Adrenal gland (tissue), 12 donors: ENCODE data around the gene IGIP. TPM values are rescaled to one million over a fixed set of nuclear protein-coding genes. Genes with fewer than 3 reads are reported as not detected.

Experiments
- DNase-seq, 7 donors: peaks; one replicate each; pipeline ENCODE4 v3.0.0-alpha.2; 2019 to 2020
- H3K27ac ChIP-seq, 5 donors: fragments of 200-600 bp; sonication (generic) in 4 of 5; 1 replicate in 3 of 5; 2 replicates in 2 of 5; pipeline versions ENCODE4 v1.5.1 to v1.8.0; 2016 to 2020; ENCODE audit warnings: mild to moderate bottlenecking in 1 of 5
- H3K27me3 ChIP-seq: fragments of 200-600 bp; 2 replicates; pipeline ENCODE4 v1.8.0; 2021
- H3K36me3 ChIP-seq, 2 donors: fragments of 200-600 bp; replicated peaks in 1 of 2; 1 replicate in 1 of 2; 2 replicates in 1 of 2; pipeline versions ENCODE4 v1.5.1 to v1.8.0; 2018 to 2022
- H3K4me1 ChIP-seq, 2 donors: fragments of 200-600 bp; replicated peaks in 1 of 2; 1 replicate in 1 of 2; 2 replicates in 1 of 2; pipeline versions ENCODE4 v1.5.1 to v1.8.0; 2018 to 2021
- H3K4me3 ChIP-seq, 4 donors: fragments of 200-600 bp; sonication (generic) in 3 of 4; one replicate each; pipeline ENCODE4 v1.5.1; 2016 to 2018
- H3K9me3 ChIP-seq, 3 donors: fragments of 200-600 bp; sonication (generic) in 1 of 3; replicated peaks in 1 of 3; 1 replicate in 2 of 3; 2 replicates in 1 of 3; pipeline versions ENCODE4 v1.5.1 to v1.8.0; 2016 to 2021
- POLR2A ChIP-seq, 2 donors: fragments of 450-650 bp; IDR thresholded peaks; one replicate each; pipeline ENCODE4 v1.6.1; 2017; ENCODE audit warnings: antibody characterized with exemption in 2 of 2, mild to moderate bottlenecking in 2 of 2, moderate library complexity in 1 of 2
- WGBS, 4 donors: extraction: QIAGEN DNeasy Blood & Tissue Kit in 2 of 4; methylation state at CpG; one replicate each; pipeline versions ENCODE4 v1.1.5 to v1.1.7; 2013 to 2017; 5-methylcytosine and 5-hydroxymethylcytosine counted together
- intact Hi-C, 2 donors: fragments of 100-400 bp; cut with DNase I; formaldehyde crosslinking; loops; one replicate each; pipeline versions ENCODE4 v1.14.1 to v1.15.0; 2022 to 2023
- polyA plus RNA-seq, 3 donors: library from polyadenylated mRNA; stranded (reverse); fragments of 200-250 nt in 2 of 3; fragments of 350-450 nt in 1 of 3; fragmentation: Illumina TruSeq in 1 of 3; extraction: RNeasy Lipid Tissue Mini Kit (QIAGEN cat#74804) in 1 of 3; gene quantifications; one replicate each; pipeline ENCODE4 v1.2.3, GENCODE V29; 2013 to 2014
- total RNA-seq, 9 donors: library from RNA; depleted of rRNA in 4 of 9; stranded (reverse); fragments of >200 nt in 4 of 9; fragments of 120-200 nt in 1 of 9; fragmentation: NEBNext Ultra II Directional in 1 of 9; extraction: Animal tissue kit (Norgen Biotek cat#: 25700) in 1 of 9; gene quantifications; one replicate each; pipeline versions ENCODE4 v1.1.0 to v1.2.4, GENCODE V29; 2013 to 2023
- TF ChIP-seq, protein P1 (sequence below), 6 experiments: fragments of 450-650 bp in 4 of 6; fragments of 200-600 bp in 2 of 6; sonication (generic) in 1 of 6; IDR thresholded peaks; 1 replicate in 5 of 6; 2 replicates in 1 of 6; pipeline versions ENCODE4 v1.5.1 to v1.8.0; 2016 to 2021; ENCODE audit warnings: antibody characterized with exemption in 6 of 6, mild to moderate bottlenecking in 2 of 6, moderate library complexity in 1 of 6
- donor health status: healthy with polysubstance abuse.
- donor health status: Bipolar disorder and iron deficiency.
- donor health status: DM: yes; HTN: yes; CAD: no.
- donor health status: DM: no; HTN: no; CAD: no.
- donor health status: DM: no; HTN: no; CAD: no.
- donor health status: DM: yes; HTN: yes; CAD: no.

The IGIP gene
- total and polyA plus RNA-seq, 12 donors, result 5.6 to 25.9 (median 12.0) TPM

DNA sequence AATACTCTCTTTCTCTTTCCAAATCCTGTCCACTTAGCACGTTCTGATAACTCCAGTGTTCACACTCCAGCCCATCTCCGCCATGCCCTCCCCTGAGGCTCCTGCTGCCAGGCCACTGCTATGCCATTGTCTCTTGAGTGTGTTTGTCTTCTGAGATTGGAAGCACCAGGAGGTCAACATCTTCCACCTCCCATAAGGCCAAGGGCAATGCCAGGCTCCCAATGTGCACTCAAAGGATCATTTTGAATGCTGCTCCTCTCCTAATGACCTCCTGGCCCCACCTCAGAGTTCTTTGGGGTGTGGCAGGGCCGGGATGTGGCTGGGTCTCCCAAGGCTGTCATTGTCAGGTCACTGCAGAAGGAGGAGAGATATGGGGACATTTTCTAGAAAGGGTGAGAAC is 19.5 kb downstream of the IGIP start:
- no peak overlapping the region for H3K27ac ChIP-seq
- peak overlapping the region in 1 of 4 donors; percentile 60 for H3K4me3 ChIP-seq
- WGBS, 4 donors, result 74 to 90% (median 87%) methylated on average over 2 to 3 of the region's 3 CpGs
- TF ChIP-seq, protein P1, sequence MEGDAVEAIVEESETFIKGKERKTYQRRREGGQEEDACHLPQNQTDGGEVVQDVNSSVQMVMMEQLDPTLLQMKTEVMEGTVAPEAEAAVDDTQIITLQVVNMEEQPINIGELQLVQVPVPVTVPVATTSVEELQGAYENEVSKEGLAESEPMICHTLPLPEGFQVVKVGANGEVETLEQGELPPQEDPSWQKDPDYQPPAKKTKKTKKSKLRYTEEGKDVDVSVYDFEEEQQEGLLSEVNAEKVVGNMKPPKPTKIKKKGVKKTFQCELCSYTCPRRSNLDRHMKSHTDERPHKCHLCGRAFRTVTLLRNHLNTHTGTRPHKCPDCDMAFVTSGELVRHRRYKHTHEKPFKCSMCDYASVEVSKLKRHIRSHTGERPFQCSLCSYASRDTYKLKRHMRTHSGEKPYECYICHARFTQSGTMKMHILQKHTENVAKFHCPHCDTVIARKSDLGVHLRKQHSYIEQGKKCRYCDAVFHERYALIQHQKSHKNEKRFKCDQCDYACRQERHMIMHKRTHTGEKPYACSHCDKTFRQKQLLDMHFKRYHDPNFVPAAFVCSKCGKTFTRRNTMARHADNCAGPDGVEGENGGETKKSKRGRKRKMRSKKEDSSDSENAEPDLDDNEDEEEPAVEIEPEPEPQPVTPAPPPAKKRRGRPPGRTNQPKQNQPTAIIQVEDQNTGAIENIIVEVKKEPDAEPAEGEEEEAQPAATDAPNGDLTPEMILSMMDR (IDR thresholded peaks at IDR 0.05), result no peak
- no peak for TF ChIP-seq POLR2A (IDR thresholded peaks at IDR 0.05)
- peaks cover 16 to 21% of the 10 kb centered on the region in 2 donors for H3K4me1 ChIP-seq
- no peaks in the 10 kb centered on the region for H3K9me3 ChIP-seq
- H3K27me3 ChIP-seq, result no peaks in the 10 kb centered on the region
- intact Hi-C loops, result loop anchor here (5.0 kb wide), 3 partner anchors 33 to 73 kb away; partner anchors contain the start of gene PURA (in 1 of the 2)
- peak in 1 of 7 donors; percentile 12 for DNase-seq
- H3K36me3 ChIP-seq, result no peaks in the 10 kb centered on the region

DNA sequence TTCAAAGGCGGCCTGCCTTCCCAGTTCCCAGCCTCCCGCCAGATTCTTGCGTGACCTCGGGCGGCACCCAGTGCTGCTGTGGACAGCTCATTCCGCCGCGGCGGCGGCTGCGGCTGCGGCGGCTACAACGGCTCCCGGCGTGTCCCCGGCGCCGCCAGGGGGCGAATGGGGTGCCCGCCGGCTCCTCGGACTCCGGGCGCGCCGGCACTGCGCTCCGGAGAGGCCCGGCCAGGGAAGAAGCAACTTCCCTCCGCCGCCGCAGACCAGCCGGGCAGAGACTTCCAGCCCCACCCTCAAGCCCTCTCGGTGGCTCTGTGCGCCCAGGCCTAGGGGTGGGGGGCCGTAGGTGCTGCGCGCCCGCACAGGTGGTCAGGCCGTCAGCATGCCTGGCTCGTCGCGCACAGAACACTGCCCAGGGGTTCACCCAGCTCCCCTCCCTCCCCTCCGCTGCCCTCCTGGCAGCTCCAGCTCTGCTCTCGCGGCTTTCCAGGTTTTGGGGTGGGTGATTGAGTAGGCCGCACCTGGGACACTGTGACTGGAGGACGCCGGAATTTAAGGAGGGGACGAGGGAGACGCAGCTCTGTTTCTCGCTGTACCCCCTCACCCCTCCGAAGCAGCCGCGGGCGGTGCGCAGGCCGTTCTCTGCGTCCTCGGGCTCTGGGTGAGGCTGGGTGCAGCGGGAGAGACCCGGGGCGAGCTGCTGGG is 20.2 kb downstream of the IGIP start:
- TF ChIP-seq, protein P1 (IDR thresholded peaks at IDR 0.05), result peak; percentile 26 to 87 (median 58)
- no peak for TF ChIP-seq POLR2A (IDR thresholded peaks at IDR 0.05)
- Histone ChIP-seq H3K27me3 (no peaks in the 10 kb centered on the region), H3K4me1 (peaks cover 15 to 16% of the 10 kb centered on the region in 2 donors), H3K4me3 (peak overlapping the region in 1 of 4 donors; percentile 60), H3K27ac (no peak overlapping the region), H3K36me3 (no peaks in the 10 kb centered on the region), H3K9me3 (no peaks in the 10 kb centered on the region)
- peak; percentile 75 to 86 (median 81) for DNase-seq
- 7 to 18% (median 12%) methylated on average over 36 to 64 of the region's 64 CpGs; no CpG with 5 or more reads in 1 of the 4 donors for WGBS, 4 donors
- intact Hi-C loops, result loop anchor here (5.0 kb wide), 3 partner anchors 34 to 74 kb away; partner anchors contain the start of gene PURA (in 1 of the 2)

DNA sequence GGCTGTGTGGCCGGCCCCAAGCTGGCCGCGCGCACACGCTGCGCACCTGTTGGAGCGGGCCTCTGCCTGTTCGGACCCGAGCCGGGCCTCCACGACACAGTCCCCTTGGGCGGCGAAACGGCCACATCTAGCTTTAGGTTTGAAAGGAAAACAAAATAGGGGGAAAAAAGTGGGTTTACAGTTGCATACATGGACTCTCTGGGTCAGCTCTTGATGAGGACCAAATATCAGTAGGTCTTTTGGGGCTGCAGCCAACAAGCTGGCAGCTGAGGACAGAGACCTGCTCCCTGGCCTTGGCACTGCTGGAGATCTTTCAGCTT is 20.7 kb downstream of the IGIP start:
- WGBS, 4 donors, result 60 to 81% (median 67%) methylated on average over 9 to 14 of the region's 14 CpGs
- Histone ChIP-seq H3K9me3 (no peaks in the 10 kb centered on the region), H3K27ac (no peak overlapping the region), H3K4me3 (peak overlapping the region in 1 of 4 donors; percentile 60), H3K36me3 (no peaks in the 10 kb centered on the region), H3K27me3 (no peaks in the 10 kb centered on the region), H3K4me1 (peaks cover 15 to 16% of the 10 kb centered on the region in 2 donors)
- intact Hi-C loops, result loop anchor here (5.0 kb wide), 3 partner anchors 34 to 74 kb away; partner anchors contain the start of gene PURA (in 1 of the 2)
- no peak for TF ChIP-seq POLR2A (IDR thresholded peaks at IDR 0.05)
- TF ChIP-seq, protein P1 (IDR thresholded peaks at IDR 0.05), result no peak
- peak in 2 of 7 donors; percentile 14 to 19 for DNase-seq

DNA sequence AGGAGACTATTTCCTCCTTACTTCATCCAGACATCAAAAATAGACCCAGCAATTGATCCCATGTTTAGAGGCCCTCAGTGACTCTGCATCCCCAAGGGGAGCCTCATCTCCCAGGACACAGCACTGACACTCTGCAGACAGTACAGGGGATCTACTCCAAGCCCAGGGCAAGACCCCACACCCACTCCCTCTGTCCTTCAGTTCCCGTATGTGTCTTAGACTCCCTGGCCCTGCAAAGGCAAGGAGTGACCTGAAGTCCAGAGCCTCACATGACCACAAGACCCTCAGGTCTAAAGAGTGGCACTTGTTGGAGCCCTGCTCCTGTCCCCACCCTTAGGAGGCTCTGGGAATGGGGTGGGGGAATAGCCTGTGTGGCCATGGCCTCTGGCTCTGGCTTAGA is 21.7 kb downstream of the IGIP start:
- peak in 2 of 7 donors; percentile 10 to 12 for DNase-seq
- Histone ChIP-seq H3K9me3 (no peaks in the 10 kb centered on the region), H3K27ac (no peak overlapping the region), H3K4me3 (no peak overlapping the region), H3K27me3 (no peaks in the 10 kb centered on the region), H3K36me3 (no peaks in the 10 kb centered on the region), H3K4me1 (peaks cover 15 to 16% of the 10 kb centered on the region in 2 donors)
- TF ChIP-seq, protein P1 (IDR thresholded peaks at IDR 0.05), result no peak
- 91 to 93% methylated on average over 1 of the region's 1 CpG; no CpG with 5 or more reads in 2 of the 4 donors for WGBS, 4 donors
- intact Hi-C loops, result loop anchor here (5.0 kb wide), 3 partner anchors 35 to 75 kb away; partner anchors contain the start of gene PURA (in 1 of the 2)
